LNCAP (cell line): Measurements from ENCODE around the gene VPREB1.

Source experiments
- CTCF ChIP-seq: fragments of 450-650 bp; IDR thresholded peaks from 2 replicates; pipeline ENCODE4 v1.5.1; 2017; ENCODE audit warnings: mild to moderate bottlenecking

VPREB1 gene

GRCh38 chr22:22244316-22245250 is at the start of gene VPREB1:
VPREB1 (plus strand) TSS chr22:22244786; CDS start chr22:22244814, 28 bp downstream.
- TF ChIP-seq CTCF, result no peak

GRCh38 chr22:22194931-22195264 is 49.7 kb upstream of the VPREB1 start:
- TF ChIP-seq CTCF, result no peak

- peak; percentile 91 for TF ChIP-seq CTCF
These were observed 49.1 kb upstream of the VPREB1 start for GRCh38 chr22:22195265-22196017.

GRCh38 chr22:22196018-22196533 is 48.5 kb upstream of the VPREB1 start:
- no peak for TF ChIP-seq CTCF

GRCh38 chr22:22196833-22197477 is 47.6 kb upstream of the VPREB1 start:
- TF ChIP-seq CTCF, result no peak

- no peak for TF ChIP-seq CTCF
These were observed 46.6 kb upstream of the VPREB1 start for GRCh38 chr22:22197993-22198402.

GRCh38 chr22:22198751-22199150 is 45.8 kb upstream of the VPREB1 start:
- no peak for TF ChIP-seq CTCF
